ENCODE results near the gene TMSB4X. TPM values are rescaled to one million over a fixed set of nuclear protein-coding genes. Genes with fewer than 3 reads are reported as not detected.
"Not testable (repeated sequence)": the region's sequence is repeated elsewhere in the genome, so short reads cannot be mapped to it uniquely, and the experiment has no call there.

TMSB4X gene
- 1,000 to 10,000 TPM; 2,827 to 3,263 TPM for total RNA-seq

GRCh38 chrX:12974796-12975669 lies at the start of gene TMSB4X:
TSS of gene TMSB4X (plus strand) at chrX:12975110.
- POLR2A ChIA-PET = interaction anchor here (0.6 to 7.7 kb wide), 12 partner anchors 7 to 118 kb away, joined by 3 to 72 read pairs (median 8); no protein-coding TSS in a partner anchor
- CTCF ChIA-PET = interaction anchor here (10.8 kb wide), 1 partner anchor 26 kb away, joined by 66 read pairs; no protein-coding TSS in a partner anchor

DNA sequence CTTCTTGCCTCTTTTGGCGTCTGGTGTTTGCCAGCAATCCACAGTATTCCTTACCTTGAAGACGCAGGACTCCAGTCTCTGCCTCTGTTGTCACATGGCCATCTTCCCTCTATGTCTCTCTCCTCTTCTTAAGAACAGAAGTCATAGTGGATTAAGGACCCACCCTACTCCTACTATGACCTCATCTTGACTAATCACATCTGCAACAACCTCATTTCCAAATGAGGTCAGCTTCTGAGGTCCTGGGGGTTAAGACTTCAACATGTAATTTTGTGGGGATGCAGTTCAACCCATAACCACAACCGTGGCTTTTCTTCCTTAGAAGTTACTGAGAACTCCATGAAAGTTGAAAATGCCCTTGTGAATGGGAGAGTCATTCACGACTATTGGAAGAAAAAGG lies 45.2 kb upstream of the TMSB4X start:
- ChIA-PET CTCF (no interaction called here), POLR2A (no interaction called here)

DNA sequence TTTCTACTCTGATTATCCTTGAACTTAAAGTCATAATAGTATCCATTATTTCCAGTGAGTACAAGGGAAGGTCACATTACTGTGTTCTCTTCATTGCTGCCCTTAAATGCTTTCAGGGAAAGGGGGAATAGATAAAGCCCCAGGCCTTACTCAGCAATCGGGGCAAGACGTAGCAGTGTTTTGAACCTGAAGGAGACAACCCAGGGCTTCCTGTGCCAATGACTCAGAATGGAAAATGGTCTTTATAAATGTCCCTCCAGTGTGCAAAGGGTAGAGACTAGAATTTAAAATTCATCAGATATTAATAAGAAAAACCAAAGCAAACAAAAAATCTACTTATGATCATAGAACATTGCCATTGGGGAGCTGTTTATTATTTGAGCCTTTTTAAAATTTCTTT lies 44.8 kb upstream of the TMSB4X start:
- POLR2A ChIA-PET = no interaction called here
- CTCF ChIA-PET = no interaction called here

- ChIA-PET POLR2A (no interaction called here), CTCF (no interaction called here)
Observed at GRCh38 chrX:12932244-12932643, 42.7 kb upstream of the TMSB4X start.

GRCh38 chrX:12934850-12935249 lies 40.1 kb upstream of the TMSB4X start:
- CTCF ChIA-PET = no interaction called here
- POLR2A ChIA-PET = no interaction called here

DNA sequence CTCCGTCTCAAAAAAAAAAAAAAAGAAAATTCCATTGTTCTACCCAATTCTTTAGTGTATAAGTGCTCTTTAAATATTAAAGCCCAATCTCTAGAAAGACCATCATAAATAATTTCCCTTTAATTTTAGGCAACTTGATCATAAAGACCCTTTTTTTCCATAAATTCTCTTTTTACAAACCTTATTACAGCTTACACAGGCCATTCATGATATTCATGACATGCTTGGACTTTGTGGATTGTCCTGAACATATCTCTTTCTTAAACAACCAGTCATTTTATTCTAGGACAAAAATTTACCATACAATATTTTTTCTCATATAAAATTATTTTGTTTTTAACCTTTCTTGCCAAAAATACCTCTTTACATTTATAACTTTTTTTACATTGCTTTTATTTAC lies 38.0 kb upstream of the TMSB4X start:
- ChIA-PET POLR2A (no interaction called here), CTCF (interaction anchor here (1.8 kb wide), 1 partner anchor 10 kb away, joined by 7 read pairs; no protein-coding TSS in a partner anchor)

DNA sequence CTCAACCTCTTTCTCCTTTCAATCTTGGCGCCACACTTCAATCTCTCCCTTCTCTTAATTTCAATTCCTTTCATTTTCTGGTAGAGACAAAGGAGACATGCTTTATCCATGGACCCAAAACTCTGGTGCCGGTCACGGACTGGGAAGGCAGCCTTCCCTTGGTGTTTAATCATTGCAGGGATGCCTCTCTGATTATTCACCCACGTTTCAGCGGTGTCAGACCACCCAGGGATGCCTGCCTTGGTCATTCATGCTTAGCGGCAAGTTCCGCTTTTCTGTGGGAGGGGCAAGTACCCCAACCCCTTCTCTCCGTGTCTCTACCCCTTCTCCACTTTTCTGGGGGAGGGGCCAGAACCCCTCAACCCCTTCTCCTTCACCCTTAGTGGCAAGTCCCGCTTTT lies 34.4 kb upstream of the TMSB4X start:
- CTCF ChIA-PET, POLR2A ChIA-PET: not testable (repeated sequence)

- CTCF ChIA-PET, POLR2A ChIA-PET: not testable (repeated sequence)
Observed at GRCh38 chrX:12943592-12943991, 31.3 kb upstream of the TMSB4X start.

GRCh38 chrX:12944452-12944851 lies 30.5 kb upstream of the TMSB4X start:
- CTCF ChIA-PET, POLR2A ChIA-PET: not testable (repeated sequence)

DNA sequence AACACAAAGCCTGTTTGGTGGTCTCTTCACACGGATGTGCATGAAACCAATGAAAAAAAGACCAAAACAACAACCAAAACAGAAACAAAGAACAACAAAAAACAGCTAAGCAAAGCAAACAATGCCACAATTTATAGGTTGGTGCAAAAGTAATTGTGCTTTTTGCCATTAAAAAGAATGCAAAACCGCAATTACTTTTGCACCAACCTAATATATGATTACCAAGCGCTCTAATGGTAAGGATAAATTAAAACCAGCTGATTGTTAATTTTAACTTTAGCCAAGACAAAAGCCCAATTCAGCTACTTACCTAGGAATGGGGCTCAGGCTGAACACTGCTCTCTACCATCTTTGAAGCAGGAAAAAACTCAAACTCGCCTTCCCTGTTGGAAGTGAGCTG lies 29.4 kb upstream of the TMSB4X start:
- POLR2A ChIA-PET = no interaction called here
- CTCF ChIA-PET = interaction anchor here (2.7 kb wide), 1 partner anchor 542 kb away, joined by 11 read pairs; no protein-coding TSS in a partner anchor

GRCh38 chrX:12946406-12946805 lies 28.5 kb upstream of the TMSB4X start:
- ChIA-PET POLR2A (interaction anchor here (1.0 to 1.2 kb wide), 2 partner anchors 28 to 147 kb away, joined by 3 to 6 read pairs; partner anchors contain the start of gene TMSB4X), CTCF (interaction anchor here (0.8 to 5.6 kb wide), 17 partner anchors 8 to 699 kb away, joined by 3 to 66 read pairs (median 4); partner anchors contain the start of gene TMSB4X)

DNA sequence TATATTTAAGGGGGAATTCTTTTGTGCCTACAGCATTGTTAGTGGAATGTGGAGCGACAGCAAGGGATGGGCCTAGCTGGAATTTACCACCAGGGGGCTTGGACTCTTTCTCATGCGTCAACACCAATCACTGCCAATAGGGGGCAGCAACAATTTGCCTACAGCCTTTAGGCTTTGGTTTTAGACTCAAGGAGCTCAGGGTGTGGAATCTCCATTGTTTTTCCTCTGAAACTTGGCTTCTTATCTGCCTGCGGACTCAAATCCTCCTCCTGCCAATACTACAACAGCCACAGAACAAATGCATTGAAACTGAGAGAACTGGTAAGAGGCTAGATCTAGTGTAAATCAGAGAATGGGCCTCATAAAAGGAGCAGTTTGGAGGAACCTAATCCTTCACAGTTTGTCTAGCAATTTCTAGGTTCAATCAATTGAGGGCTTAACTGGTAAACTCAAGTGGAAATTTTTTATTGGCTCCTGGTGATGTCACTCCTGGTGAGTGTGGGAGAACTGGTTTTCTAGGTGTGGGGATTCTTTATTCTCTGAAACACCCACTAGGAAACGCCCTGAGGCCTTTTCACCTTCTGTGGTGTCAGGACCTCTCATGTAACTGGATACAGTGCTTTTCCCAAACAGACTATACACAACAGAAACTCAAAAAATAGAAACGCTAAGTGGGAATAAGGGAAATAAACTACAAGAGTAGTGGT lies 27.9 kb upstream of the TMSB4X start:
- ChIA-PET POLR2A (interaction anchor here (0.6 to 1.2 kb wide), 4 partner anchors 26 to 146 kb away, joined by 3 to 6 read pairs (median 4); partner anchors contain the start of gene TMSB4X), CTCF (interaction anchor here (0.6 to 5.6 kb wide), 19 partner anchors 9 to 699 kb away, joined by 3 to 66 read pairs (median 4); partner anchors contain the start of gene TMSB4X)

GRCh38 chrX:12947545-12948235 lies 27.2 kb upstream of the TMSB4X start:
- CTCF ChIA-PET = interaction anchor here (1.2 to 5.6 kb wide), 7 partner anchors 10 to 540 kb away, joined by 3 to 66 read pairs (median 8); partner anchors contain the start of gene TMSB4X
- POLR2A ChIA-PET = interaction anchor here (1.1 to 3.7 kb wide), 3 partner anchors 28 to 145 kb away, joined by 3 to 58 read pairs (median 3); partner anchors contain the start of gene TMSB4X

- ChIA-PET CTCF (interaction anchor here (1.0 to 5.6 kb wide), 4 partner anchors 27 to 539 kb away, joined by 3 to 66 read pairs (median 10); partner anchors contain the start of gene TMSB4X), POLR2A (interaction anchor here (1.2 to 3.7 kb wide), 2 partner anchors 27 to 129 kb away, joined by 3 to 58 read pairs; partner anchors contain the start of gene TMSB4X)
Observed at GRCh38 chrX:12948495-12948894, 26.4 kb upstream of the TMSB4X start.

- ChIA-PET CTCF (interaction anchor here (0.6 to 5.6 kb wide), 5 partner anchors 19 to 539 kb away, joined by 3 to 66 read pairs (median 3); partner anchors contain the start of gene TMSB4X), POLR2A (interaction anchor here (1.0 to 3.7 kb wide), 6 partner anchors 19 to 128 kb away, joined by 3 to 58 read pairs (median 3); partner anchors contain the start of gene TMSB4X)
Observed at GRCh38 chrX:12949205-12949926, 25.5 kb upstream of the TMSB4X start.

DNA sequence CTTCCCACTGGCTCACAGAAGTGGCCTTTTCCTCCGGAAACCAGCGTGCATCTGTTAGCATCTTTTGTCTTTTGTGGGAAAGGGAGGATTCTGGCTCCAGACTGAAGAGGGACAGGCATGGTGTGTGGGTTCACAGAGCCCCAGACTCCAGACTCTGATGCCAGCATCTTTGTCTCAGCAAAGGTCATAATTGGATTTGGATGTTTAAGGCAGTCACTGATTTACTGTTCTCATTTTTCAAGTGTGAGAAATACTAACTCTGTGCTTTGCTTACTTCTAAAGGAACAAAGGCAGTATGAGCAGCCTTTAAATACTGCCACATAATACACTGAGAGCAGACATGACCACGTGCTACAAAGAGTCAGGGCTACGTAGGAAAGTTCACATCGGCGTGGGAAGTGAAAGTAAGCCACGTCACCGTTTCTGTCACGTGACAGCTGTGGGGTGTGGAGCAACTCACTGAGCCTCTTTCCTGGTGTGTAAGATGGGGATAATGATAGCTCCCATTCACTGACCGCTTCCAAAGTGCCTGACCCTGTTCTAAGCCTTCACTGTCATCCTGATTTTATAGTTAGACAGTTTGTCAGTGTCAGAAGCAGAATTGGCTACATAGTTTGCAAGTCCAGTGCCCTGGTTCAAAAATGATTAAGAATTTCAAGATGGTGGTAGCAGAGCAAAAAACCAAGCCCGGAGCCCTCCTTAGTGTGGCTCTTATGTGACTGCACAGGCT lies 24.8 kb upstream of the TMSB4X start:
- CTCF ChIA-PET = interaction anchor here (0.9 to 5.6 kb wide), 7 partner anchors 16 to 144 kb away, joined by 3 to 66 read pairs (median 3); partner anchors contain the start of gene TMSB4X
- POLR2A ChIA-PET = interaction anchor here (1.0 to 3.7 kb wide), 8 partner anchors 18 to 141 kb away, joined by 3 to 58 read pairs (median 4); partner anchors contain the start of gene TMSB4X

GRCh38 chrX:12950851-12951594 lies 23.9 kb upstream of the TMSB4X start:
- POLR2A ChIA-PET = interaction anchor here (0.6 to 3.7 kb wide), 6 partner anchors 17 to 140 kb away, joined by 3 to 58 read pairs (median 4); partner anchors contain the start of gene TMSB4X
- CTCF ChIA-PET = interaction anchor here (0.8 to 5.6 kb wide), 9 partner anchors 15 to 143 kb away, joined by 3 to 66 read pairs (median 3); partner anchors contain the start of gene TMSB4X

Data from activated CD8-positive, alpha-beta memory T cell treated with anti-CD3 and anti-CD28 coated beads for 36 hours (primary cell).